Activated T-cell treated with anti-CD3 and anti-CD28 coated beads for 1 hour (primary cell): ENCODE measurements around the gene CACNA1S.

Experiments
- DNase-seq: peaks from one replicate; pipeline ENCODE4 v3.0.0-alpha.2; 2020; ENCODE audit warnings: low read depth

The CACNA1S gene

GRCh38 chr1:201013031-201013485 lies 99.2 kb downstream of the CACNA1S start:
- DNase-seq, result no peak

DNA sequence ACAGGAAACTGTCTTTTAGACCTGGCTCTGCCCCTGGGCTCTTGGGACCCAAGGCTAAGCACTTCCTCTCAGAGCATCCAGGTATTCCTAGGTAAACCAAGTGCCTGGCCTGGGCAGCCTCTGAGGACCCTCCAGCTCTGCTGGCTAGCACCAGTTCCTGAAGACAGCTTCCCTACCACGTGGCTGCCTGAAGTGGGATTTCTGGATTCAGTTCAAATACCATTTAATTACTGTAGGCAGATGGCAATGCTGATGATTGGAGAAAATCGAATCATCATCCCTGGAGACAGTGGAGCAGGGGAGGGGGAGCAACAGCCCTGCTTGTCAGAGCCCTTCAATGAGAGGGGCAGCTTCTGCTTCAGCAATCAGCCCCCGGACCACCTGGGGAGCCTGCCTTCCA lies 100.6 kb downstream of the CACNA1S start:
- no peak for DNase-seq

GRCh38 chr1:201009962-201010645 lies 102.1 kb downstream of the CACNA1S start:
- no peak for DNase-seq

DNA sequence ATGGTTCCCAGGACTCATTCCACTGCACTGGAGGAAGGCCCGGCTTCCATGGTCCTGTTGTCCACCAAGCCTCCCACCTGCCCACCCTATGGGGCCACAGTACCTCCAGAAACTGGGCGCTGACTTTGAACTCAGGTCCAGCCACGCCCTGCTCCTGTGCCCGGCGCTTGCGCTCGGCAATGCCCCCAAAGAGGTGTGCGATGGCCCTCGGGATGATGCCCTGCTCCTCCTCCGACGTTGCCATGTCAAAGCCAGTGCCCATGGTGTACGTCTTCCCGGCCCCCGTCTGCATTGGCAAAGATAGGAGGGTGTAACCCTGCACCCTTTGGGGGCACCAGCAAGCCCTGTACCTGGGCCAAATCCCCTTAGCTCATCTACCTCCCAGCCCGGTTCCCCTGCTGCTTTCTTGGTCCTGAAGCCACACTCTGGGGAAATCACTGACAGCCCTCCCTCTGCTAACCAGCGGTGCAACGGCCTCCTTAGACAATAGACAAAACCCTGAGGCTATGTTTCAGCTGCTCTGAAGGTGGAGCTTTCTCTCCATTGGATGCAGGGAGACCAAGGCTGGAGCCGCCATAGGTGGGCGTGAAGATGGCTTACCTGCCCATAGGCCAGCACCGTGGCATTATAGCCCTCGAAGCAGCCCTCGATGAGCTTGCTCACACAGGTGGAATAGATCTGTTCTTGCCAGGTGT lies 103.4 kb downstream of the CACNA1S start:
- no peak for DNase-seq

GRCh38 chr1:201007481-201007880 lies 104.7 kb downstream of the CACNA1S start:
- no peak for DNase-seq

DNA sequence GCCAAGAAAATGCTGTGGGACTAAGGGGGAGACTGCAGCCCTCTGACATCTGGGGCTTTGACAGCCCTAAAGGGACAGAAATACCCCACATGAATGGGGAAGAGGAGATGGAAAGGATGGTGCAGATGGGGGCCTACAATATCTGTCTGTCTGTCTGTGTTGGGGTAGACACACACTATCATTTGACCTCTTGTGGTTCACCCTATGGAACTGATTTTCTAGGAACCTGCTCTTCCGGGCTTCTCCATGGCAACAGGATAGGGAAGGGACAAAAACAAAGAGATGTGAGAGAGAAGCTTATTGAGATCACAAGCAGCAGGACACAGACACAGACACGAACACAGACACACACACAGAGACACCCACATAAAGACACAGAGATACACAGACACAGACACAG lies 105.8 kb downstream of the CACNA1S start:
- no peak for DNase-seq

DNA sequence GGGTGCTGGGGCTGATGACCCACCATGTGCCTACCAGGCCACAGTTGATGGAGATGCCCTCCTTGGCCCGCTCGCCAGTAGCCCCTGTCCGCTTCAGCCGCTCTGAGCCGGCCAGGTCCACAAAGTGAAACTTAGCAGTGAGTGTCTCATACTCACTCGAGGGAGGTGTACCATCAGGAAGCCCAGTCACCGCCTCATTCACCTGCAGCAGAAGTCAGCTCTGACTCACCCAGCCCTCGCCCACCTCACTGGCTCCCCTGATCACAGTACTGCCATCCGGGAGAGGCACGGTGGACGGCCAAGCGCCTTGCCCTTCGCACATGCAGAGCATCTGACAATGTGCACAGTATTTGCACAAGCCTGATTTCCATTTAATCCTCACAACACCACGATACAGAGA lies 107.5 kb downstream of the CACNA1S start:
- DNase-seq, result no peak

DNA sequence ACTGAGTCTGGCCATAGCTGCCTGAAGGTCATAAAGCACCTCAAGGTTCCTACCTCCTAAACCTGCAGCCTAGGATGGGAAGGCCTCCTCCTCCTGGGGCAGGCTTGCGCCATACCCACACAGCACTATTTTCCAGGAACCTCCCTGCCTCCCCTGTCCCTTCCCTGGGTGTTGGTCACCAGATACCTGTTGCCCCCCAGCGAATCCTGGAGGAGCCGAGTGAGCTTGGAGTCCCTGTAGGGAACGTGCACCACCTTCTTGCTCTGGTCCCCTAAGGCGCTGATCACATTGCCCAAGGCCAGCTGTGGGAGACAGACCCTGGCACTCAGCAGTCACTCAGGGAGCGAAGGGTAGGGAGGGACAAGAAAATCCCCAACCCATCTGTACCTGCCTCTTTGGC lies 108.1 kb downstream of the CACNA1S start:
- DNase-seq, result no peak

- no peak for DNase-seq
Observed at GRCh38 chr1:201002510-201002909, 109.7 kb downstream of the CACNA1S start.

- no peak for DNase-seq
Observed at GRCh38 chr1:201001962-201002361, 110.3 kb downstream of the CACNA1S start.

GRCh38 chr1:201000391-201000790 lies 111.8 kb downstream of the CACNA1S start:
- DNase-seq, result no peak

GRCh38 chr1:200999667-201000066 lies 112.6 kb downstream of the CACNA1S start:
- DNase-seq, result no peak

DNA sequence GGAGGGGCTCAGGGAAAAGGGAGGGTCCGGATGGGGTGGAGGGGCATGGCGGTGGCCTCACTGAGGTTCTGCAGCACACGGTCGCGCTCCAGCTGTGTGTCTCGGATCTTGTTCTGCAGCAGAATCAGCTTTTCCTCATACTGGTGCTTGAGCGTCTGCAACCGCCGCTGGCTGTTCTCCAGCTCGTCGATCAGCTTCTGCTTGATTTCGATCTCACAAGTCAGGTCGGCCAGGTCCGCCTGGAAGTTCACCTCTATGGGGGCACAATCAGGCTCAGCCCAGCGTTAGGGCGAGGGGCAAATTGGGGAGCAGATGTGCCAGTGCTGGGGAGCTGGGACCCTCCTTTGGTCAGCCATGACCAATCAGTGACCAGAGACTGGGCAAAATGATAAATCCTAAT lies 113.9 kb downstream of the CACNA1S start:
- DNase-seq, result no peak

DNA sequence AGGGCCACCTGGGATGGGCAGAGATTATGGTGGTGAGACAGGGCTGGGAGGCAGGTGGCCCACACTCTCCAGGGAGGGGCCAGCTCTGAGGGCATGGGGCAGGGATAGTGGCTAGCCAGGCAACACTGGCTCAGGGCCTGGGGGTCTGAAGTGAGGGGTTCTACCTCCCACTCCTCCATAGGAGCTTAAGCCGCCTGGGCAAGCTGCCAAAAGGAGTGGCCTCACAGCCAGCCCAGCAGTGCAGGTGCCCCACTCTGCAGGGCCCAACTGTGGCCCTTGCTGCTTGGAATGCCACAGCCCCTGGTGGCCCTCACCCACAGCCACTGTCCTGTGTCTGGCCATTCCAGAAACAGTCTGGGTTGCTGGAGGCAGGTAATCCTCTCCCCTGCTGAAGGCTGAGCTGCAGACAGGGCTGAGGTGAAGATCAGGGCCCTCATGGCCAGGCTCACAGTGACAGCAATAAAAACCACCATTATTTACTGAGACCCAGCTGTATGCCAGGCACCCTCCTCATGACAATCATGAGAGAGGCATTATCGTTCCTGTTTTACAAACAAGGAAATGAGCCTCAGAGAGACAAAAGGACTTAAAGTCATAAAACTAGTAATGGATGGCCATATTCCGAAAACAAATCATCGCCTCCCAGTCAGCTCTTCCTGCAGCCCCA lies 119.7 kb downstream of the CACNA1S start:
- no peak for DNase-seq

DNA sequence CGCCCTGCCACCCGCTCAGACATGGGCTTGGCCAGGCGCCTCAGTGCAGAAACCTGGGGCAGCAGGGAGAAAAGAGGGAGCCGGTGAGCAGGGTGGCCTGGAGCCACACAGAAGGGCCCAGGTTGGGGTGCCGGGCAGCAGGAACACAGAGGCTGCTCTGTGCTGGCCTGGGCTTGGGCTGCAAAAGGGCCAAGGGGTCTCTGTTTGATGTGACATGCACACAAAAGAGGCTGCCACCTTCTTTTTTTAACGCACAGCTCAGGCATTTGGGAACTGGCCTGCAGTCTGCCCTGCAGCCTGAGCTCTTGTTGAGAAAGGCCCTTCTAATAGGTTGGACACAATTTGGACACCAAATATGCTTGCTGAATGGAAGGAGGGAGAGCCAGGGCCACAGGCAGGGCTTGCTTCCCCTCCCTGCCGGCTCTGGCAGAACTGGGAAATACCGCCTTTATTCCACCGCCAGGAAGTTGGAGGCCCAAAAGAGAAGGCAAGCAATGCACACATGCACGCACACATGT lies 121.1 kb downstream of the CACNA1S start:
- no peak for DNase-seq

- no peak for DNase-seq
Observed at GRCh38 chr1:200990114-200990513, 122.1 kb downstream of the CACNA1S start.
